ENCODE results near the gene C2orf92.
A peak's percentile ranks its signal among the peaks of the same experiment; 100 is the strongest.
"Not testable (repeated sequence)": the region's sequence is repeated elsewhere in the genome, so short reads cannot be mapped to it uniquely, and the experiment has no call there.

Gene C2orf92

GRCh38 chr2:97660044-97660774 lies 9.3 kb upstream of the C2orf92 start:
- no peak for DNase-seq

GRCh38 chr2:97660775-97661389 lies 8.6 kb upstream of the C2orf92 start:
- no peak for DNase-seq

GRCh38 chr2:97661927-97662326 lies 7.6 kb upstream of the C2orf92 start:
- no peak for DNase-seq

- DNase-seq, result no peak
These were observed 7.1 kb upstream of the C2orf92 start for GRCh38 chr2:97662386-97662894.

- peak; percentile 86 for DNase-seq
These were observed 6.5 kb upstream of the C2orf92 start for GRCh38 chr2:97662895-97663625.

GRCh38 chr2:97663626-97663961 lies 5.9 kb upstream of the C2orf92 start:
- no peak for DNase-seq

GRCh38 chr2:97663962-97664635 lies 5.4 kb upstream of the C2orf92 start, which contains the start of gene ACTR1B:
TSS of gene ACTR1B (minus strand) at chr2:97664044. CDS start at chr2:97663890, 154 bp downstream.
- DNase-seq, result peak; percentile 98

- DNase-seq, result no peak
These were observed 4.9 kb upstream of the C2orf92 start for GRCh38 chr2:97664636-97664970.

GRCh38 chr2:97670471-97670870 lies 958 bp downstream of the C2orf92 start:
- no peak for DNase-seq

GRCh38 chr2:97671526-97671925 lies 2.0 kb downstream of the C2orf92 start:
- DNase-seq, result no peak

GRCh38 chr2:97672606-97673140 lies 3.2 kb downstream of the C2orf92 start:
- not testable (repeated sequence) for DNase-seq

- peak; percentile 3 for DNase-seq
These were observed 3.8 kb downstream of the C2orf92 start for GRCh38 chr2:97673182-97673914.

- no peak for DNase-seq
These were observed 4.4 kb downstream of the C2orf92 start for GRCh38 chr2:97673915-97674283.

- no peak for DNase-seq
These were observed 6.1 kb downstream of the C2orf92 start for GRCh38 chr2:97675430-97676113.

GRCh38 chr2:97676620-97677019 lies 7.1 kb downstream of the C2orf92 start:
- DNase-seq, result no peak

- no peak for DNase-seq
These were observed 8.0 kb downstream of the C2orf92 start for GRCh38 chr2:97677480-97677879.

- no peak for DNase-seq
These were observed 8.8 kb downstream of the C2orf92 start for GRCh38 chr2:97678298-97678697.

- DNase-seq, result not testable (repeated sequence)
These were observed 17.7 kb downstream of the C2orf92 start for GRCh38 chr2:97687235-97687634.

GRCh38 chr2:97688062-97688827 lies 18.7 kb downstream of the C2orf92 start:
- no peak for DNase-seq

- no peak for DNase-seq
These were observed 21.7 kb downstream of the C2orf92 start for GRCh38 chr2:97691166-97691565.

GRCh38 chr2:97693476-97693875 lies 24.0 kb downstream of the C2orf92 start:
- peak; percentile 15 for DNase-seq

Data from fibroblast of upper back skin (primary cell).